H9 (cell line): ENCODE data around the gene AMPH. TPM values are rescaled to one million over a fixed set of nuclear protein-coding genes. Genes with fewer than 3 reads are reported as not detected.

Source experiments
- DNase-seq: peaks from one replicate; pipeline ENCODE4 v3.0.0-alpha.2; 2017
- H2AFZ ChIP-seq: one replicate; pipeline ENCODE4 v1.6.1; 2013; ENCODE audit warnings: mild to moderate bottlenecking, low read length, control low read depth, moderate library complexity
- H2AK5ac ChIP-seq: 2 replicates; pipeline ENCODE4 v1.6.1; 2013; ENCODE audit warnings: low read length, control low read depth, mixed read lengths; ENCODE audit not compliant: insufficient read length
- H2BK120ac ChIP-seq: one replicate; pipeline ENCODE4 v1.6.1; 2013; ENCODE audit warnings: low read depth, mild to moderate bottlenecking, low read length, control low read depth, inconsistent platforms; ENCODE audit not compliant: poor library complexity, severe bottlenecking
- H2BK12ac ChIP-seq: 2 replicates; pipeline ENCODE4 v1.6.1; 2013; ENCODE audit warnings: low read length, control low read depth, mixed read lengths, low read depth; ENCODE audit not compliant: insufficient read length
- H2BK15ac ChIP-seq: 2 replicates; pipeline ENCODE4 v1.6.1; 2013; ENCODE audit warnings: low read depth, low read length, control low read depth
- H2BK20ac ChIP-seq: one replicate; pipeline ENCODE4 v1.6.1; 2013; ENCODE audit warnings: low read depth, mild to moderate bottlenecking, low read length, control low read depth, inconsistent platforms; ENCODE audit not compliant: poor library complexity, severe bottlenecking
- H2BK5ac ChIP-seq: 2 replicates; pipeline ENCODE4 v1.6.1; 2013; ENCODE audit warnings: low read length, control low read depth, mixed read lengths; ENCODE audit not compliant: insufficient read length
- H3K14ac ChIP-seq: 2 replicates; pipeline ENCODE4 v1.6.1; 2013; ENCODE audit warnings: low read length, control low read depth; ENCODE audit not compliant: insufficient read depth
- H3K18ac ChIP-seq: 2 replicates; pipeline ENCODE4 v1.6.1; 2013; ENCODE audit warnings: low read depth, mild to moderate bottlenecking, mixed read lengths, low read length, control low read depth; ENCODE audit not compliant: insufficient read length
- H3K23ac ChIP-seq: 2 replicates; pipeline ENCODE4 v1.6.1; 2013; ENCODE audit warnings: low read length, control low read depth, mixed read lengths, low read depth; ENCODE audit not compliant: insufficient read length
- H3K23me2 ChIP-seq: 2 replicates; pipeline ENCODE4 v1.6.1; 2013; ENCODE audit warnings: low read depth, mild to moderate bottlenecking, mixed read lengths, low read length, control low read depth; ENCODE audit not compliant: insufficient read length, poor library complexity, severe bottlenecking
- H3K27ac ChIP-seq: 2 replicates; pipeline ENCODE4 v1.5.1; 2013; ENCODE audit warnings: low read length, control low read depth, mixed read lengths, low read depth; ENCODE audit not compliant: insufficient read length
- H3K27me3 ChIP-seq: 2 replicates; pipeline ENCODE4 v1.6.1; 2013; ENCODE audit warnings: low read length, control low read depth, inconsistent platforms; ENCODE audit not compliant: insufficient read depth
- H3K4ac ChIP-seq: 2 replicates; pipeline ENCODE4 v1.6.1; 2013; ENCODE audit warnings: low read depth, mild to moderate bottlenecking, control low read depth, inconsistent platforms, low read length, moderate library complexity
- H3K4me1 ChIP-seq: 2 replicates; pipeline ENCODE4 v1.6.1; 2013; ENCODE audit warnings: low read length, control low read depth, inconsistent platforms; ENCODE audit not compliant: insufficient read depth
- H3K4me2 ChIP-seq: 2 replicates; pipeline ENCODE4 v1.6.1; 2013; ENCODE audit warnings: low read length, control low read depth, mixed read lengths; ENCODE audit not compliant: insufficient read length, insufficient read depth
- H3K56ac ChIP-seq: 2 replicates; pipeline ENCODE4 v1.6.1; 2013; ENCODE audit warnings: low read depth, mild to moderate bottlenecking, mixed read lengths, low read length, control low read depth; ENCODE audit not compliant: insufficient read length
- H3K79me1 ChIP-seq: 2 replicates; pipeline ENCODE4 v1.6.1; 2013; ENCODE audit warnings: low read depth, mild to moderate bottlenecking, moderate library complexity, low read length, control low read depth, inconsistent platforms; ENCODE audit not compliant: insufficient read depth, poor library complexity, severe bottlenecking
- H3K79me2 ChIP-seq: 2 replicates; pipeline ENCODE4 v1.6.1; 2013; ENCODE audit warnings: low read length, control low read depth, inconsistent platforms; ENCODE audit not compliant: insufficient read depth
- H3K9ac ChIP-seq: 2 replicates; pipeline ENCODE4 v1.6.1; 2013; ENCODE audit warnings: low read length, control low read depth, mixed read lengths; ENCODE audit not compliant: insufficient read length; ENCODE audit errors: extremely low read depth
- H3K9me3 ChIP-seq: one replicate; pipeline ENCODE4 v1.6.1; 2013; ENCODE audit warnings: low read depth, low read length, inconsistent platforms; ENCODE audit not compliant: control insufficient read depth
- H3T11ph ChIP-seq: one replicate; pipeline ENCODE4 v1.6.1; 2013; ENCODE audit warnings: mild to moderate bottlenecking, low read length, control low read depth, inconsistent platforms
- H4K20me1 ChIP-seq: one replicate; pipeline ENCODE4 v1.6.1; 2013; ENCODE audit not compliant: control insufficient read depth, insufficient read length, insufficient read depth
- H4K5ac ChIP-seq: 2 replicates; pipeline ENCODE4 v1.6.1; 2013; ENCODE audit warnings: low read depth, mild to moderate bottlenecking, mixed read lengths, low read length, control low read depth; ENCODE audit not compliant: insufficient read length
- H4K8ac ChIP-seq: replicated peaks from 2 replicates; pipeline ENCODE4 v1.6.1; 2013; ENCODE audit warnings: low read length, control low read depth, mixed read lengths, low read depth; ENCODE audit not compliant: insufficient read length
- H4K91ac ChIP-seq: 2 replicates; pipeline ENCODE4 v1.6.1; 2013; ENCODE audit warnings: low read depth, mild to moderate bottlenecking, moderate library complexity, mixed read lengths, low read length, control low read depth; ENCODE audit not compliant: insufficient read length
- H3K27ac Mint-ChIP-seq, 3 experiments: 2 replicates in 2 of 3; 3 replicates in 1 of 3; pipeline ENCODE4 v1.8.0; 2020 to 2021; ENCODE audit warnings: mixed read lengths in 3 of 3, mild to moderate bottlenecking in 1 of 3, moderate library complexity in 1 of 3
- H3K27me3 Mint-ChIP-seq: 2 replicates; pipeline ENCODE4 v1.8.0; 2021; ENCODE audit warnings: low read depth, mild to moderate bottlenecking, moderate library complexity, mixed read lengths
- H3K36me3 Mint-ChIP-seq, 3 experiments: 2 replicates in 2 of 3; 3 replicates in 1 of 3; pipeline ENCODE4 v1.8.0; 2020 to 2021; ENCODE audit warnings: low read depth in 3 of 3, mixed read lengths in 3 of 3; ENCODE audit not compliant: insufficient read depth in 1 of 3
- H3K4me1 Mint-ChIP-seq, 2 experiments: 2 replicates each; pipeline ENCODE4 v1.8.0; 2020; ENCODE audit warnings: mixed read lengths in 2 of 2
- H3K4me3 Mint-ChIP-seq, 2 experiments: 2 replicates in 1 of 2; 3 replicates in 1 of 2; pipeline ENCODE4 v1.8.0; 2020 to 2021; ENCODE audit warnings: mild to moderate bottlenecking in 2 of 2, mixed read lengths in 2 of 2, moderate library complexity in 1 of 2
- H3K9me3 Mint-ChIP-seq, 2 experiments: 2 replicates in 1 of 2; 3 replicates in 1 of 2; pipeline ENCODE4 v1.8.0; 2020; ENCODE audit warnings: mild to moderate bottlenecking in 2 of 2, mixed read lengths in 2 of 2, moderate library complexity in 1 of 2
- WGBS: extraction: QIAGEN DNeasy Blood & Tissue Kit; methylation state at CpG from one replicate; pipeline ENCODE4 v1.1.7; 2013; ENCODE audit warnings: missing lambda C conversion rate, low lambda C conversion rate, mixed read lengths; ENCODE audit not compliant: insufficient read length; ENCODE audit errors: extremely low coverage; 5-methylcytosine and 5-hydroxymethylcytosine counted together
- total RNA-seq: library from RNA; stranded (reverse); gene quantifications from 2 replicates; pipeline ENCODE4 v1.2.1, GENCODE V29; 2021
- TF ChIP-seq, protein P1 (sequence below): fragments of 200-600 bp; sonication (generic); conservative IDR thresholded peaks from 3 replicates; pipeline ENCODE4 v1.8.0; 2021; ENCODE audit warnings: antibody characterized with exemption, mild to moderate bottlenecking

Gene AMPH
- total RNA-seq, 1 experiment from 2014 or later, result 4.8 TPM

DNA sequence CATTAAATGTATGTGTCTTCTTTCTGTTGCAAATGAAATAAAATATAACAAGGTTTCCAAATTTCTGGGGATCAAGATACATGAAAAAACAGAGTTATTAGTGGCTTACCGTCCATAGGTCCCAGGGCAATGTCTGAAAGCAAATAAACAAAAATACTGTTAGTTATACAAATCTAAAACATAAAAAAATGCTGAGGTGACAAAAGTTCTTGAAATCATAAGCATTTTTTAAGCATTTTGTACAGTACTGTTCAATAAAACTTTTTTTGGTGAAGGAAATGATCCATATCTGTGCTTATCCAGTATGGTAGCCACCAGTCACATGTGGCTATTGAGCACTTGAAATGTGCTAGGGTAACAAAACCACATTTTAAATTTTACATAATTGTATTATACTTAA, 199.1 kb downstream of the AMPH start:
- no peak overlapping the region for H4K91ac ChIP-seq
- Mint-ChIP-seq H3K4me1 (no peaks in the 10 kb centered on the region), H3K4me3 (no peak overlapping the region), H3K36me3 (peaks cover 0 to 4% (median 0%) of the 10 kb centered on the region in 3 experiments; a peak in 2 of 7 replicates), H3K27me3 (no peaks in the 10 kb centered on the region; the same call in 1 of the 2 replicates), H3K27ac (no peak overlapping the region), H3K9me3 (no peaks in the 10 kb centered on the region)
- no peak overlapping the region for H3K18ac ChIP-seq
- no peak overlapping the region for H3K9ac ChIP-seq
- H2BK120ac ChIP-seq, result no peak overlapping the region
- H2BK5ac ChIP-seq, result no peak overlapping the region
- no peak overlapping the region for H4K8ac ChIP-seq
- no peak overlapping the region for H2BK15ac ChIP-seq
- no peak overlapping the region for H2AK5ac ChIP-seq
- no peak overlapping the region for H3K4me2 ChIP-seq
- H3K4me1 ChIP-seq, result no peaks in the 10 kb centered on the region
- H4K5ac ChIP-seq, result no peak overlapping the region
- TF ChIP-seq, protein P1, sequence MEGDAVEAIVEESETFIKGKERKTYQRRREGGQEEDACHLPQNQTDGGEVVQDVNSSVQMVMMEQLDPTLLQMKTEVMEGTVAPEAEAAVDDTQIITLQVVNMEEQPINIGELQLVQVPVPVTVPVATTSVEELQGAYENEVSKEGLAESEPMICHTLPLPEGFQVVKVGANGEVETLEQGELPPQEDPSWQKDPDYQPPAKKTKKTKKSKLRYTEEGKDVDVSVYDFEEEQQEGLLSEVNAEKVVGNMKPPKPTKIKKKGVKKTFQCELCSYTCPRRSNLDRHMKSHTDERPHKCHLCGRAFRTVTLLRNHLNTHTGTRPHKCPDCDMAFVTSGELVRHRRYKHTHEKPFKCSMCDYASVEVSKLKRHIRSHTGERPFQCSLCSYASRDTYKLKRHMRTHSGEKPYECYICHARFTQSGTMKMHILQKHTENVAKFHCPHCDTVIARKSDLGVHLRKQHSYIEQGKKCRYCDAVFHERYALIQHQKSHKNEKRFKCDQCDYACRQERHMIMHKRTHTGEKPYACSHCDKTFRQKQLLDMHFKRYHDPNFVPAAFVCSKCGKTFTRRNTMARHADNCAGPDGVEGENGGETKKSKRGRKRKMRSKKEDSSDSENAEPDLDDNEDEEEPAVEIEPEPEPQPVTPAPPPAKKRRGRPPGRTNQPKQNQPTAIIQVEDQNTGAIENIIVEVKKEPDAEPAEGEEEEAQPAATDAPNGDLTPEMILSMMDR, result no peak
- no peak overlapping the region for H3K14ac ChIP-seq
- H3K23ac ChIP-seq, result no peak overlapping the region
- H3K79me1 ChIP-seq, result no peaks in the 10 kb centered on the region
- no peaks in the 10 kb centered on the region for H3K27me3 ChIP-seq
- H3K23me2 ChIP-seq, result no peaks in the 10 kb centered on the region
- WGBS, result no CpG with 5 or more reads among the region's 1 CpG
- H4K20me1 ChIP-seq, result no peaks in the 10 kb centered on the region
- H3K79me2 ChIP-seq, result no peaks in the 10 kb centered on the region
- no peak for DNase-seq
- no peak overlapping the region for H2BK20ac ChIP-seq
- H3K56ac ChIP-seq, result no peak overlapping the region
- no peak overlapping the region for H2AFZ ChIP-seq
- H3K4ac ChIP-seq, result no peak overlapping the region
- no peak overlapping the region for H2BK12ac ChIP-seq
- no peak overlapping the region for H3T11ph ChIP-seq
- H3K27ac ChIP-seq, result no peak overlapping the region
- no peaks in the 10 kb centered on the region for H3K9me3 ChIP-seq
